ENCODE results near the gene ADAMTS14. TPM values are rescaled to one million over a fixed set of nuclear protein-coding genes. Genes with fewer than 3 reads are reported as not detected.
"Not testable (repeated sequence)": the region's sequence is repeated elsewhere in the genome, so short reads cannot be mapped to it uniquely, and the experiment has no call there.

Gene ADAMTS14
- polyA plus RNA-seq, 1 donor: 7.2 TPM

- DNase-seq: no peak
- Histone ChIP-seq H3K27ac (ENCODE audit: low read length) (no peak overlapping the region), H3K27me3 (ENCODE audit: control insufficient read depth, insufficient read depth, low read length) (no peaks in the 10 kb centered on the region), H3K9me3 (ENCODE audit: control insufficient read depth, low read depth, low read length) (no peaks in the 10 kb centered on the region), H3K4me1 (ENCODE audit: control insufficient read depth, insufficient read depth, low read length) (peaks cover 10% of the 10 kb centered on the region), H3K4me3 (ENCODE audit: low read length) (no peak overlapping the region), H3K36me3 (ENCODE audit: control insufficient read depth, insufficient read depth, low read length) (no peaks in the 10 kb centered on the region)
- 100% methylated on average over 1 of the region's 1 CpG for WGBS (ENCODE audit: insufficient coverage, low lambda C conversion rate)
These were observed 13.6 kb upstream of the ADAMTS14 start for GRCh38 chr10:70658582-70659136.

GRCh38 chr10:70659306-70659705, 13.0 kb upstream of the ADAMTS14 start:
- Histone ChIP-seq H3K36me3 (ENCODE audit: control insufficient read depth, insufficient read depth, low read length) (no peaks in the 10 kb centered on the region), H3K27ac (ENCODE audit: low read length) (no peak overlapping the region), H3K27me3 (ENCODE audit: control insufficient read depth, insufficient read depth, low read length) (no peaks in the 10 kb centered on the region), H3K4me3 (ENCODE audit: low read length) (no peak overlapping the region), H3K4me1 (ENCODE audit: control insufficient read depth, insufficient read depth, low read length) (peaks cover 12% of the 10 kb centered on the region), H3K9me3 (ENCODE audit: control insufficient read depth, low read depth, low read length) (no peaks in the 10 kb centered on the region)
- whole genome bisulfite sequencing (ENCODE audit: insufficient coverage, low lambda C conversion rate): no CpG with 5 or more reads among the region's 1 CpG
- DNase-seq: no peak

DNA sequence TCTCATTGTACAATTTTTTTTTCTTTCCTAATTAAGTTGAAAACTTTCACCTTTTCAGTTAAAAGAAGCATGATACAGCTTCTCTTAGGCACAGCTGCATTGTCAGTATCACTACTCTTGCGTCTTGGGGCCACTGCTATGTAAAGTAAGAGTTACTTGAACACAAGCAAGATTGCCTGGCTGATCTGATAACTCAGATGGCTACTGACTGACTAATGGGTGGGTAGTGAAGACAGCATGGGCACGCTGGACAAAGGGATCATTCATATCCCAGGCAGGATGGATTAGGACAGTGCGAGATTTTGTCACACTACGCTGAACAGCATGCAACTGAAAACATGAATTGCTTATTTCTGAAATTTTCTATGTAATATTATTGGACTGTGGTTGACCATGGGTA, 11.6 kb upstream of the ADAMTS14 start:
- H3K9me3 ChIP-seq (ENCODE audit: control insufficient read depth, low read depth, low read length): no peaks in the 10 kb centered on the region
- peaks cover 19% of the 10 kb centered on the region for H3K4me1 ChIP-seq (ENCODE audit: control insufficient read depth, insufficient read depth, low read length)
- no CpG with 5 or more reads among the region's 4 CpGs for WGBS (ENCODE audit: insufficient coverage, low lambda C conversion rate)
- no peaks in the 10 kb centered on the region for H3K27me3 ChIP-seq (ENCODE audit: control insufficient read depth, insufficient read depth, low read length)
- H3K4me3 ChIP-seq (ENCODE audit: low read length): no peak overlapping the region
- H3K36me3 ChIP-seq (ENCODE audit: control insufficient read depth, insufficient read depth, low read length): no peaks in the 10 kb centered on the region
- DNase-seq: no peak
- no peak overlapping the region for H3K27ac ChIP-seq (ENCODE audit: low read length)

DNA sequence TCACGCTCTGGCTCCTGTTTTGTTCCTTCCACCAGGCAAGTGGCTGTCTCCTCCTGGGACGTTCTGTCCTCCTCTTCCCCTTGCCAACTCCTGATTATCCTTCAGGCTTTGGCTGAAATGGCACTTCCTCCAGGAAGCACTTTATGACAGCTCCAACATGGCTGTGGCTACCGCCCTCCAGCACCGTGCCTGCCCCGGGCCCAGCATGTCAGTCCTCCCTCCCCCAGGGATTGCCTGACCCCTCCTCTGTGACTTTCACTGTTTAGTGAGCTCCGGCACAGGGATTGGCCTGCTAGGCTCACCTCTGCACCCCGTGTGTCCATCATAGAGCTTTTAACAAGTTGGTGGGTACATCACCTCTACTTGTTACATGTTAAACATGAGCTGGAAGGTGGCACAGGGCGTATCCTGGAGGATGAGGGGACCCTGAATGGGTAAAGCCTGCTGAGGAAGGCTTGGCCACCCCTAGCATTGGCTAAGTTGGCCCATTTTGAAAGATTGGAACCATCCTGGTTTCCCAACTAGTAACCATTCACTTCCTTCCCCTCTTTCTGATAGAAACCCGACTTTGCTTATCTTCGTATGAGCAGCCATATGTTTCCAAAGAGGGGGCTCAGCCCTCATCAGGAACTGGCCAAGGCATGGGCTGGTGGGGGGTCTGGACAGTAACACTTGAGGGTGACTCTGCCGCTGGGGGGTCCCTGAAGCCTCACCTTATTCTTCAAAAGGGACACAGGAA, 10.5 kb upstream of the ADAMTS14 start:
- Histone ChIP-seq H3K4me3 (ENCODE audit: low read length) (no peak overlapping the region), H3K27me3 (ENCODE audit: control insufficient read depth, insufficient read depth, low read length) (no peaks in the 10 kb centered on the region), H3K9me3 (ENCODE audit: control insufficient read depth, low read depth, low read length) (no peaks in the 10 kb centered on the region), H3K4me1 (ENCODE audit: control insufficient read depth, insufficient read depth, low read length) (peaks cover 19% of the 10 kb centered on the region), H3K27ac (ENCODE audit: low read length) (peak overlapping the region; percentile 75), H3K36me3 (ENCODE audit: control insufficient read depth, insufficient read depth, low read length) (no peaks in the 10 kb centered on the region)
- DNase-seq: no peak
- 80% methylated on average over 1 of the region's 11 CpGs for WGBS (ENCODE audit: insufficient coverage, low lambda C conversion rate)

DNA sequence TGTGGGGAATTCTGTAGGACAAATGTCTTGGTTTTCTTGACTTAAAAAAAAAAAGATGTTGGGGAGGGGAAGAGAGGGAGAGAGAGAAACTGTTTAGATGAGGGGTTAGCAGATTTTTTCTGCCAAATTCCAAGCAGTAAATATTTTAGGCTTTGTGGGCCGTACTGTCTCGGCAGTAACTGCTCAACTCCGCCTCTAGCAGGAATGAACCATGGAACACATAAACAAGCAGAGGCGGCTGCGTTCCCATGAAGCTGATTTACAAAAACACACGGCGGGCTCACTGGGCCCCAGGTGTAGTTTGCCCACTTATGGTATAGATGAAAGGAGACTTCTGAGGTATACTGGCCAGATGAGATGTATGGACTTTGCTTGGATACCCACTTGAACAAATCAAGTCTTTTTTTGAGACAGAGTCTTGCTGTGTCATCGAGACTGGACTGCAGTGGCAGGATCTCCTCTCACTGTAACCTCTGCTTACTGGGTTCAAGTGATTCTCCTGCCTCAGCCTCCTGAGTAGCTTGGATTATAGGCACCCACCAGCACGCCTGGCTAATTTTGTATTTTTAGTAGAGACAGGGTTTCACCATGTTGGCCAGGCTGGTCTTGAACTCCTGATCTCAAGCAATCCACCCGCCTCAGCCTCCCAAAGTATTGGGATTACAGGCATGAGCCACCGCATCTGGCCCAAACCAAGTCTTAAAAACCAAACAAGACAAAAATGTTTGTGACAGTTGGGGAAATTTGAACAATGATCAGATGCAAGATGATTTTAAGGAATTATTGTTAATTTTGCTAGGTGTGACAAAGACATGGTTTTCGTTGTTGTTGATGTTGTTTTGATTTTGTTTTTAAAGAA, 9.7 kb upstream of the ADAMTS14 start:
- peaks cover 19% of the 10 kb centered on the region for H3K4me1 ChIP-seq (ENCODE audit: control insufficient read depth, insufficient read depth, low read length)
- no peaks in the 10 kb centered on the region for H3K27me3 ChIP-seq (ENCODE audit: control insufficient read depth, insufficient read depth, low read length)
- peak in 1 of 2 donors; percentile 48 for DNase-seq
- peak overlapping the region; percentile 75 for H3K27ac ChIP-seq (ENCODE audit: low read length)
- H3K4me3 ChIP-seq (ENCODE audit: low read length): no peak overlapping the region
- H3K36me3 ChIP-seq (ENCODE audit: control insufficient read depth, insufficient read depth, low read length): no peaks in the 10 kb centered on the region
- no peaks in the 10 kb centered on the region for H3K9me3 ChIP-seq (ENCODE audit: control insufficient read depth, low read depth, low read length)
- WGBS (ENCODE audit: insufficient coverage, low lambda C conversion rate): 60% methylated on average over 2 of the region's 12 CpGs

DNA sequence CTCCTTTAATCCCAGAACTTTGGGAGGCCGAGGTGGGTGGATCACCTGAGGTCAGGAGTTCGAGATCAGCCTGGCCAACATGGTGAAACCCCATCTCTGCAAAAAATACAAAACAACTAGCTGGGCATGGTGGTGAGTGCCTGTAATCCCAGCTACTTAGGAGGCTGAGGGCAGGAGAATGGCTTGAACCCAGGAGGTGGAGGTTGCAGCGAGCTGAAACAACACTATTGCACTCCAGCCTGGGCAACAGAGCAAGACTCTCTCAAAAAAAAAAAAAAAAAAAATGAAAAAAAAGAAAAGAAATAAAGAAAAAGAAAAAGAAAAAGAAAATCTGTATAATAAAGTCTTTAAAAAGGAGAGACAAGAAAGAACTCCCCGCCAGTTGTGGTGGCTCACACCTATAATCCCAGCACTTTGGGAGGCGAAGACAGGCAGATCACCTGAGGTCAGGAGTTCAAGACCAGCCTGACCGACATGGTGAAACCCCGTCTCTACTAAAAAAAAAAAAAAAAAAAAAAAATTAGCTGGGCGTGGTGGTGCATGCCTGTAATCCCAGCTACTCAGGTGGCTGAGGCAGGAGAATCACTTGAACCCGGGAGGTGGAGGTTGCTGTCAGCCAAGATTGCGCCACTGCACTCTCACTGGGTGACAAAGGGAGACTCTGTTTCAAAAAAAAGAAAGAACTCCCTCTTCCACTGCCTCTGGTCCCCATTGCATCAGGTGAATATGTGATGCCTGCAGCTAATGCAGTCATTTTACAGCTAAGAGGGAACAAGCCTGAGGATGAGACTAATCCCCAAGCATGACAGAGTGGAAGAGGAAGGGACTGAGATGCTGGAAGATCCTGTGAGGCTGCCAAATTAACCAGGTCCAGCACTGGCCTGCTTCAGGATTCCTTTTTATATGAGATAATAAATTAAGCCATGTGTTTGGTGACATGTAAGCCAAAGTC, 8.6 kb upstream of the ADAMTS14 start:
- DNase-seq; H3K4me3 ChIP-seq (ENCODE audit: low read length); H3K27me3 ChIP-seq (ENCODE audit: control insufficient read depth, insufficient read depth, low read length); H3K36me3 ChIP-seq (ENCODE audit: control insufficient read depth, insufficient read depth, low read length); H3K9me3 ChIP-seq (ENCODE audit: control insufficient read depth, low read depth, low read length): not testable (repeated sequence)
- Histone ChIP-seq H3K27ac (ENCODE audit: low read length) (peak overlapping the region; percentile 64), H3K4me1 (ENCODE audit: control insufficient read depth, insufficient read depth, low read length) (peaks cover 19% of the 10 kb centered on the region)
- WGBS (ENCODE audit: insufficient coverage, low lambda C conversion rate): 92% methylated on average over 2 of the region's 10 CpGs

DNA sequence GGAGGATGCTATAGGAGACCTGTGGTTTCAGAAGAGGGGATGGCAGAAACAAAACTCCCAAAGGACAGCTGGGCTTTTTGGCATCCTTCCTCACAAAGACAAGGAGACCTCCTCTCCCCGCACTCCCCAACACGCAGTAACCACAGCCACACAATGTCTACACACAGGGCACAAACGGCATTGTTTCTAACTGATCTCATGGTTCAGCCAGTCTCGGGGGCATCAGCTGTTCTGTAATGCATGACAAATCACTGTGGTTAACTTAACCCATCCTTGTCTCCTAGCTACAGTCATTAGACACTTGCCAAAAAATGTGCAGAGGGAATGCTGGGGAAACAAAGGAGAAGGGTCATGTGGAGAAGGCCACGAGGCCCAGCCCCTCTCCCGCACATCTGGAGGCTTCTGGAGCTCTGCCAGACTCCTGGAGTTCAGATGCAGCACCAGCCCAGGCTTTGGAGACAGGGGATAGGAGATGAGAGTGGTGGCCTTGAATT, 7.6 kb upstream of the ADAMTS14 start:
- Histone ChIP-seq H3K9me3 (ENCODE audit: control insufficient read depth, low read depth, low read length) (no peaks in the 10 kb centered on the region), H3K4me1 (ENCODE audit: control insufficient read depth, insufficient read depth, low read length) (peaks cover 19% of the 10 kb centered on the region), H3K27me3 (ENCODE audit: control insufficient read depth, insufficient read depth, low read length) (peaks cover under 1% of the 10 kb centered on the region), H3K4me3 (ENCODE audit: low read length) (no peak overlapping the region), H3K36me3 (ENCODE audit: control insufficient read depth, insufficient read depth, low read length) (no peaks in the 10 kb centered on the region), H3K27ac (ENCODE audit: low read length) (peak overlapping the region; percentile 64)
- DNase-seq: peak; percentile 50 to 54
- no CpG with 5 or more reads among the region's 6 CpGs for WGBS (ENCODE audit: insufficient coverage, low lambda C conversion rate)

GRCh38 chr10:70666960-70667798, 5.1 kb upstream of the ADAMTS14 start:
- H3K9me3 ChIP-seq (ENCODE audit: control insufficient read depth, low read depth, low read length): no peaks in the 10 kb centered on the region
- H3K27me3 ChIP-seq (ENCODE audit: control insufficient read depth, insufficient read depth, low read length): peaks cover 18% of the 10 kb centered on the region
- no peak overlapping the region for H3K27ac ChIP-seq (ENCODE audit: low read length)
- 100% methylated on average over 2 of the region's 7 CpGs for WGBS (ENCODE audit: insufficient coverage, low lambda C conversion rate)
- peaks cover 9% of the 10 kb centered on the region for H3K4me1 ChIP-seq (ENCODE audit: control insufficient read depth, insufficient read depth, low read length)
- DNase-seq: no peak
- no peaks in the 10 kb centered on the region for H3K36me3 ChIP-seq (ENCODE audit: control insufficient read depth, insufficient read depth, low read length)
- H3K4me3 ChIP-seq (ENCODE audit: low read length): no peak overlapping the region

DNA sequence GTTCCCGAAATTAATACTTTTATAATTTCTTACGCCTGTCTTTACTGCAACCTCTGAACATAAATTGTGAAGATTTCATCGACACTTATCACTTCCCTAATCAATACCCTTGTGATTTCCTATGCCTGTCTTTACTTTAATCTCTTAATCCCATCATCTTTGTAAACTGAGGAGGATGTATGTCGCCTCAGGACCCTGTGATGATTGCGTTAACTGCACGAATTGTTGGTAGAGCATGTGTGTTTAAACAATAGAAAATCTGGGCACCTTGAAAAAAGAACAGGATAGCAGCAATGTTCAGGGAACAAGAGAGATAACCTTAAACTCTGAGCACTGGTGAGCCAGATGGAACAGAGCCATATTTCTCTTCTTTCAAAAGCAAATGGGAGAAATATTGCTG, 4.5 kb upstream of the ADAMTS14 start:
- peaks cover 19% of the 10 kb centered on the region for H3K27me3 ChIP-seq (ENCODE audit: control insufficient read depth, insufficient read depth, low read length)
- not testable (repeated sequence) for H3K27ac ChIP-seq (ENCODE audit: low read length); H3K4me1 ChIP-seq (ENCODE audit: control insufficient read depth, insufficient read depth, low read length); H3K36me3 ChIP-seq (ENCODE audit: control insufficient read depth, insufficient read depth, low read length); DNase-seq; H3K4me3 ChIP-seq (ENCODE audit: low read length); H3K9me3 ChIP-seq (ENCODE audit: control insufficient read depth, low read depth, low read length)
- WGBS (ENCODE audit: insufficient coverage, low lambda C conversion rate): 94% methylated on average over 2 of the region's 6 CpGs
